NCI-H526 treated with DMSO at 0.1 percent for 48 hours (cell line): Measurements from ENCODE around the gene POLR2F.

Experiments used
- DNase-seq: peaks from one replicate; lab custom pipeline; 2025; lab: John Stamatoyannopoulos, UW

POLR2F gene

GRCh38 chr22:37982938-37983859, 29.7 kb downstream of the POLR2F start:
- no peak for DNase-seq

DNA sequence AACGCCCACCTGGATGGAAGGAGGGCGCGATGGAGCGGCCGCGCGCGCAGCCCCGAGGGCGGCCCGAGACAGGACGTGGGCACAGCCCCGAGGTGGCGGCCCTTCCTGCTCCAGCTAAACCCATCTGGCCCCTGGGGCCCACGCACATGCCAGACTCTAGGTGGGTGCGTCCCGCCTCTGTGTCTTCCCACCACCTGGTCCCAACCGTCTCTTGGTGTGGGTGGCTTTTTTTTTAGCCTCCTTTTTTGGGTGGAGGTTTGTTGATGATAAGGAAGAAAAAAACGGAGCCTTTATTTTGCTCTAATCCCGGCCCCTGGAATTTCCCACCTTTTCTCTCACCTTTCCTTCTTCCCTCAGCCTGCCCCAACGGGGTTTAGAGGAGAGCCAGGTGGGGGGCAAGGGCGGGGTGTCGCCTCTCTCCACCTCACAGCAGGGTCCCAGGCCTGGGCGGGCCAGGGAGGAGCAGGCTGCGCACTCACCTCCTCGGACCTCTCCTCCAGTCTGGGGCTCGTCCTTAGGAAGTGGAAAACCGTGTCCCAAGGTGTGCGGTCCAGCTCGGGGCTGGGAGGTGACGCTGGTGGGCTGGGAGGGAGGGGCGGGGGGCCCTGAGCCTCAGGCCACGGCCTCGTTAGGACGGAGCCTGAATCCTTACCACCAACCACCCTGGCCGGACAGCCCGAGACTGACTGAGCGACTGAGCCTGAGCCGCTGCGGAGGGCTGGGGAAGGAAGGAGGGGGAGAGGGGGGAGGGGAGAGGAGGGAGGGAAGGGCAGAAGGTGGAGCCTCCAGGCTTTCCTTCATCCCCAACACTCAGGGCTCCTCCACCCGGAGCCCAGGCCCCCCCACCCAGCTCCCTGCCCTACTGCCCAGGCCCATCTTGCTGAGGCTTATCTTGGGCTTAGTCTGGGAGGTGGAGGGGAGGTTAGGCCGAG, 30.6 kb downstream of the POLR2F start, which contains the start of gene SOX10:
Gene SOX10, minus strand, starts transcription at position 696 of the 932 bp plus-strand sequence. CDS start 771 bp downstream, outside the sequence.
- DNase-seq, result no peak

DNA sequence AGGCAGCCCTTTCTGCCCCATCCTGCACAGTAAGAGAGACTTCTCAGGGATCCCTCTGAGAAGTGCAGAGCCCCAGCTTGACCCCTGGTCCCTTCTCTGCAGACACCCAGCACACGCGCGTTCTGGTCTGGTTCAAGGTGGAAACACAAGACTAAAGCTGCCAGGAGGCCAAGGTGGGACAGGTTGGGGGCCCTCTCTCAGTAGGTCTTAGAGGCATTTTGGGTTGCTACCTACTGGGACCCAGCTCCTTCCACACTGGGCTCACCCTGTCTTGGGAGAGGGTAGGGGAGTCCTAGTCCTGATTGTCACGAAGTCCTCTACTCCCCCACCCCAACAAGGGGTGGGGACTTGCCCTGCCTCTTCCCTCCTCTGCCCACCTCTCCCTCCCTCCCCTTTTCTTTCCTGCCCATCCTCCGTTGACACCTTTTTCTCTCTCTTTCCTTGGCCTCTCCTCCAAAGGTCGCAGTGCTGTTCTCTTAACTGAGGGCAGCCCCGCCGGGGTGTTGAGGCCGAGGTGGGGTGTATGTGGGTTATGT, 31.6 kb downstream of the POLR2F start:
- DNase-seq, result no peak

- DNase-seq, result no peak
These were observed 32.3 kb downstream of the POLR2F start for GRCh38 chr22:37985751-37986281.

DNA sequence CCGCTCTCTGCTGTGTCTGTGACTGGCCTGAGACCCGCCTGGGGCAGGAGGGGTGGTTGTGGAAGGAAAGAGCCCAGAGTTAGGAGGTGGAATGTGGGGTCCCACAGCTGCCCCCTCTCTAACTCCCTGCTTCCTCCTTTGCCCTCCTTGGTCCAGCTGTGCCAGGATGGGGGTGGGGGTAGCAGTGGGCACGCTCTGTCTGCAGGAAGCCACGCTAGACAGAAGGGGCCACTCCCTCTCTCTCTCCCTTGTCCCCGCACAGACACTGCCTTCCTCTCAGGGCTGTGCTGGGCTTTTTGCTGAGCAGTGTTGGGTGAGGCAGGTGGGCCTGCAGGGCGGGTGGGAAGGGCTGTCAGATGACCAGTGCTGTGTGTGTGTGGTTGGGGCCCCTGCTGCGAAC, 32.9 kb downstream of the POLR2F start:
- no peak for DNase-seq

DNA sequence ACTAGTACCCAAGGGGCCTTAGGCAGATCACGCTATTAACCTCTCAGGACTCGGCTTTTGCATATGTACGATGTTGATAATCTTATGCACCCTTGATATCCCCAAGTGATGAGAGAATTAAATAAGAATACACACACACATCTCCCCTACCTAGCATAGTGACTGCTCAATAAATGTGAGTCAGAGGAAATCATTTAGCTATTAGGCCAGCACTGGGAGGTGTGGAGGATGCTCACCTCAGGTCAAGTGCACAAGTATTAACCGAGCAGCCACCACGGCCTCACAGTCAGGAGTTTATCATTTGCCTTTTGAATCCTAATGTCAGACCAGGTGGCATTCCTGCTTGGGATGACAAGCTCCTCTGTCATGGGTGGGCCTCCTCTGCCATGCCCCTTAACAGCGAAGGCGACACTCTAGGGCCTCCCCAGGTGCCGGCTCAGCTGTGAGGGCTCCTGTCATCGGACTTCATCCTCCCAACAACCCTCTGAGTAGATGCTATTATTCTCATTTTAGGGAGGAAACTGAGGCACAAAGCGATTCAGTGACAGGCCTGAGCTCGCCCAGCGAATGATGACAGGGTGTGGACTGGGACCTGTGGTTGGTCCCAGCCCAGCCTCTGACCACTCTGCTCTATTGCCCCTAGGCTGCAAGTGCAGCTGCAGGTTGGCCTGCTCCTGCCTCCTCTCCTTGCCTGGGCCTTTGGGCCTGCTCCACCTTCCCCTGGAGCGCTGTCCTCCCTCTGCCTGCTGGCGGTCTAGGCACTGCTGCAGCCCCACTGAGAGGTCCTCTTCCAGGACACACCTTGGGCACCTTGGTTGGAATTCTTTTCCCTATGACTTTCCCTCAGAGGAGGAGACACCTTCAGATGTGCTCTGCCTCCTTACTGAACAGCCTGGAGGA, 35.9 kb downstream of the POLR2F start:
- no peak for DNase-seq

DNA sequence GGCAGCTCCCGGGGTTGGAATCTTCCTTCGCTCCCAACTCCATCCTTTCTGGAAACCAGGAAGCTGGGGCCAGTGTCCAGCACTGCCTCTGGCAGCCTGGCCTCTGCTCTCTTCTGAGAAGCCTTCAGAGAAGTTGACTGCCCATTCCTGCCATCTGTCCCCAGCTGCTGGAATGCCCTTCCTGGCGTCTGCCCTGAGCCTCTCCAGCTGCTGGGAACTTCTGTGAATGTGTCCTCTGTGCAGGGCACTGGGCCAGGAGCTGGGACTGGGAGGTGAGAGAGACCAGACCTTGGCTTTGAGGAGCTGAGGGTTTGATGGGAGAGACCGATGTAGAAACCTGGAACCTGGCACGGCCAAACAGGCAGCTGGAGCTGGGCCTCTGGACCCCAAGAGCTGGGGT, 36.8 kb downstream of the POLR2F start:
- DNase-seq, result no peak

DNA sequence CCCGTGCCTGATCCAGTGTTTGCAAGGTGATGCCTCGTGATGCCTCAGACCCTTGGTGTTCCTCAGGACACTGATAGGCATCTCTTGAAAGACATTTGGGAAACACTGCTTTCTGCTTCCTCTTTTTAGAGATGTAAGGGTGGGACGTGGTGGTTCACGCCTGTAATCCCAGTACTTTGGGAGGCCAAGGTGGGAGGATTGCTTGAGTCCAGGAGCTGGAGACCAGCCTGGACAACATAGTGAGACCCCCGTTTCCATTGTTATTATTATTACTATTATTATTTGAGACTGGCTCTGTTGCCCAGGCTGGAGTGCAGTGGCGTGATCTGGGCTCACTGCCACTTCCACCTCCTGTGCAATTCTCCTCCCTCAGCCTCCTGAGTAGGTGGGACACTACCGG, 37.4 kb downstream of the POLR2F start:
- no peak for DNase-seq

- no peak for DNase-seq
These were observed 38.4 kb downstream of the POLR2F start for GRCh38 chr22:37991731-37992442.

DNA sequence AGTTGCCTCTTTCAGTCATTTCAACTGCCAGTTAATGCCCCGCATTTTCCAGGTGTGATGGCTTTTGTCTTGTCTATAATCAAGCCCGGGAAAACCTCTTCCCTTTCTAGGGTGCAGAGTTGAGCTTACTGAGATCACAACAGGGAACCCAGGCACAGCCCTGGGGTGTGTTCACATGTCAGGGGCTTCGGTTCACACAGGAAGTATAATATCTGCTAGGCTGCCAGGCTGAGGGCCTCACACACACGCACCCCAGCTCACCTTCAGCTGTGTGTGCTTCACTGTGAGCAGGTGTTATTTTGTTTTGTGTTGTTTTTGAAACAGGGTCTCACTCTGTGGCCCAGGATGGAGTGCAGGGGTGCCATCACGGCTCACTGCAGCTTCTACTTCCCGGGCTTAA, 40.5 kb downstream of the POLR2F start:
- no peak for DNase-seq

GRCh38 chr22:37994982-37995381, 41.5 kb downstream of the POLR2F start:
- no peak for DNase-seq

DNA sequence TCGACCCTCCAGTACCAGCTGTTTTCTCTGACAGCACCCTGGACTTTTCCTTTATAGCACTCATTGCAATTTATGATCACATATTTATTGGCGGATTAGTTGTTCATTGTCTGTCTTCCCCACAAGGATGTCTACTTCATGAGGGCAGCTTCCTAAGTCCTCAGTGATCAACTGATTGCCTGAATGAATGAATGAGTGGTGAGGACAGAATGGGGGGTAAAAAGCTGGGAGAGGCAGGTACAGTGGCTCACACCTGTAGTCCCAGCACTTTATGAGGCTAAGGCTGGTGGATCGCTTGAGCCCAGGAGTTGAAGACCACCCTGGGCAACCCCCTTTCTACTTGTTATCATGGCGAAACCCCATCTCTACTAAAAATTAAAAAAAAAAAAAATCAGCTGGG, 42.0 kb downstream of the POLR2F start:
- DNase-seq, result no peak

DNA sequence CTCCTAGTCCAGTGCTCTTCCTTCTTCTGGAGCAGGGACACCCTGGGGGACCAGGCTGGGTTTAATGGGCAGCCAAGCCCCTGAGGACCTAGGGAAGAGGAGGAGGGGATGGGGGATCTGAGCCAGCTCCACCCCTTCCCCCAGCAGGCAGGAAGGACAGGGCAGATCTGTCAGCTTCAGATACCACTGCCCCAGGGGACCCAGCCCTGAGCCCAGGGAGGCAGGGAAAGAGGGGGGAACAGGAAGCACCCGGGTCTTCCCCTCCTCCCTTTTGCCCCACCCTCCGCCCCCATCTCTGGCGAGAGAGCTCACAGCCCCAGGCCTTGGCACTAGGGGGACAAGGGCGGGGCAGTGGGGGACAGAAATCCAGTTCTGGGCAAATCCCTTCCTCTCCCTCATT, 42.6 kb downstream of the POLR2F start:
- DNase-seq, result no peak

DNA sequence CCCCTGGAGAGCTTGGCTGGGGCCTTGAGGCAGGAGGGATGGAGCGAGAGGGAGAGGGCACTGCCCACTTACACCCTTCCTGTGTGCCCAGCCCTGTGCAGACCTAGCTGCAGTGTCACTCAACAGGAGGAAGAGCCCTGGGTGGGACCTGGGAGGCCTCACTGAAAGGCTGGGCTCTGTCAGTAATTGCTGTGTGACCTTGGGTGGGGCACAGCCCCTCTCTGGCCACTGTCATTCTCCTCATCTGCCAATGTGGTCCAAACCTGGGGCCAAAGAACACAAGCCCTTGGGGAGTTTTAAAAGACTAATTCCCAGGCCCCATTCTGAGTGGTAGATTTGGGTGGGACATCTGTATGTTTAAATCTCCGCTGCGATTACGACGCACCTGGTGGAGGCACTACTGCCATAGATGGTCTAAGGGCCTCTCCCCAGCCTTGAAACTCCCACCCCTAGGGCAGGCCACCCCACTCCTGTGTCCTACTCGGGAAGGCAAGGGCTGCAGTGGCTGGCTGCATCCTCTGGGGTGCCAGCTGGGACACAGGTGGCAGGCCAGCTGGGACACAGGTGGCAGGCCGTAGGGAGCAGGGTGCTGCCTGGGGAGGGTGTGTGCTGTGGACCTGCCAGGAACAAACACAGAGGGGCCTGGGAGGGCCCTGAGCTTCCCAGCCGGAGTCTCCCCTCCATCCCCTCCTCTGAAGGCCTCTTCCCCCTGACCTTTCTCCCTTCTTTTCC, 43.2 kb downstream of the POLR2F start:
- DNase-seq, result no peak

DNA sequence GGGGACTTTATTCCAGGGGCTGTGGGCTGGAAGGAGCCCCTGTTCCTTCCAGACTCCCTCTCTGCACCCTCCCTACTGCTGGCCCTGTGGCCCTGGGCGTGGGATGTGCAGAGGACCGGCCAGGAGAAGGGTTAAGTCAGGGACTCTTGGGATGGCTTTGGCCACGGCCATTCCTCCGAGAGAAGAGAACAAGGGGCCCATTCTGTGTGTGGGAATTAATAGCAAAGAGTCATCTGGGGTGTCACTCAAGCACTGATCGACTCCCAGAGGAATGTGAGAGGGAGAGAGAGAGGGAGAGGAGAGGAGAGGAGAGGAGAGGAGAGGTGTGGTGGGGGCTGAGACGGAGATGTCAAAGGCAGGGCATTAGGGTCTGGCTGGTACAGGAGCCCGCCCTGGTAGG, 45.0 kb downstream of the POLR2F start:
- DNase-seq, result no peak

DNA sequence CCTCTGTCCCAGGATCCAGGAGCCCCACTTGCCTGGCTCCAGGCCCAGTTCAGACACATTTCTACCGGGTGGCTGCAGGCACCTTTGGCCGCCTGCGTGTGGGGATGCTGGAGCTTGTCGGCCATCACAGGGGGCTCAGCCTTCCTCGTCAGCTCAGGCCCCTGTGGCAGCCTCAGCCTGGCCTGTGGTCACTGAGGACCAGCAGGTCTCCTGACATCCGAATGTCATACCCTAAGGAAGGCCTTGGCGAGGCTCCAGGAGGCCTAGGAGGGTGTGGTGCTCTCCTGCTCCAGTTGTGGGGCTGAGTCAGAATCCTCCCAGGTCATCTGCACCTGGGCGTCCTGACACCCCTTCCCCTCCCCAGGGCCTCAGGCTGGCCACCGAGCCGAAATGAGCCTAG, 45.7 kb downstream of the POLR2F start:
- DNase-seq, result no peak

GRCh38 chr22:37999640-38000272, 46.3 kb downstream of the POLR2F start:
- DNase-seq, result peak; percentile 0

GRCh38 chr22:38005943-38006342, 52.4 kb downstream of the POLR2F start:
- no peak for DNase-seq

GRCh38 chr22:38006906-38007305, 53.4 kb downstream of the POLR2F start:
- DNase-seq, result no peak
